Psoas muscle (tissue), 8 donors: ENCODE results near the gene ARHGAP22. TPM values are rescaled to one million over a fixed set of nuclear protein-coding genes. Genes with fewer than 3 reads are reported as not detected.

ENCODE experiments used
- ATAC-seq, 4 donors: fragments of 200-7000 bp; cut with Tn5 transposase; one replicate each; pipeline ENCODE4 v1.9.1; 2020; ENCODE audit warnings: moderate library complexity in 3 of 4, mild to moderate bottlenecking in 2 of 4
- DNase-seq, 2 donors: peaks; one replicate each; pipeline ENCODE4 v3.0.0-alpha.2; 2020
- H3K27ac ChIP-seq: fragments of 200-600 bp; one replicate; pipeline ENCODE4 v1.8.0; 2022
- H3K27me3 ChIP-seq, 3 donors: fragments of 200-600 bp in 1 of 3; one replicate each; pipeline versions ENCODE4 v1.6.1 to v1.8.0; 2013 to 2022; ENCODE audit warnings: low read length in 2 of 3, mild to moderate bottlenecking in 2 of 3, moderate library complexity in 1 of 3; ENCODE audit not compliant: insufficient read depth in 3 of 3
- H3K36me3 ChIP-seq, 2 donors: fragments of 200-600 bp in 1 of 2; one replicate each; pipeline versions ENCODE4 v1.6.1 to v1.8.0; 2013 to 2022; ENCODE audit warnings: low read depth in 1 of 2, mild to moderate bottlenecking in 1 of 2, moderate library complexity in 1 of 2; ENCODE audit not compliant: insufficient read depth in 1 of 2
- H3K4me1 ChIP-seq: fragments of 200-600 bp; one replicate; pipeline ENCODE4 v1.8.0; 2022
- H3K4me3 ChIP-seq: fragments of 200-600 bp; one replicate; pipeline ENCODE4 v1.8.0; 2022; ENCODE audit warnings: mild to moderate bottlenecking
- H3K9me3 ChIP-seq: fragments of 200-600 bp; one replicate; pipeline ENCODE4 v1.8.0; 2022
- WGBS, 3 donors: extraction: QIAGEN DNeasy Blood & Tissue Kit; methylation state at CpG; one replicate each; pipeline versions ENCODE4 v1.1.6 to v1.1.7; 2013; 5-methylcytosine and 5-hydroxymethylcytosine counted together
- intact Hi-C, 2 donors: fragments of 100-400 bp; cut with DNase I; formaldehyde crosslinking; loops; one replicate each; pipeline versions ENCODE4 v1.11.0 to v1.14.2; 2022
- polyA plus RNA-seq, 3 donors: library from polyadenylated mRNA; stranded (reverse); fragments of 200-250 nt; gene quantifications; one replicate each; pipeline ENCODE4 v1.2.3, GENCODE V29; 2013
- total RNA-seq, 4 donors: library from RNA; stranded (reverse); fragmentation: NEBNext Ultra II Directional in 2 of 4; extraction: Animal tissue kit (Norgen Biotek cat#: 25700) in 2 of 4; gene quantifications; one replicate each; pipeline versions ENCODE4 v1.2.1 to v1.2.4, GENCODE V29; 2021 to 2023
- TF ChIP-seq, protein P1 (sequence below): fragments of 200-600 bp; IDR thresholded peaks from one replicate; pipeline ENCODE4 v1.8.0; 2022; ENCODE audit warnings: antibody characterized with exemption
- donor health status: healthy with polysubstance abuse.
- donor health status: DM: no; HTN: no; CAD: no; lungs with moderate emphysema.
- donor health status: Bipolar disorder and iron deficiency.
- donor health status: healthy.
- donor health status: DM: yes; HTN: yes; CAD: no.
- donor health status: DM: no; HTN: no; CAD: no.
- donor health status: DM: no; HTN: no; CAD: no.
- donor health status: DM: yes; HTN: yes; CAD: no.

The ARHGAP22 gene
- total and polyA plus RNA-seq, 7 donors, result 0.46 to 2.9 (median 1.6) TPM

- Histone ChIP-seq H3K36me3 (no peaks in the 10 kb centered on the region), H3K9me3 (no peaks in the 10 kb centered on the region), H3K27me3 (no peaks in the 10 kb centered on the region), H3K27ac (no peak overlapping the region), H3K4me1 (no peaks in the 10 kb centered on the region), H3K4me3 (no peak overlapping the region)
- no peak for ATAC-seq
- no peak for DNase-seq
- TF ChIP-seq, protein P1, sequence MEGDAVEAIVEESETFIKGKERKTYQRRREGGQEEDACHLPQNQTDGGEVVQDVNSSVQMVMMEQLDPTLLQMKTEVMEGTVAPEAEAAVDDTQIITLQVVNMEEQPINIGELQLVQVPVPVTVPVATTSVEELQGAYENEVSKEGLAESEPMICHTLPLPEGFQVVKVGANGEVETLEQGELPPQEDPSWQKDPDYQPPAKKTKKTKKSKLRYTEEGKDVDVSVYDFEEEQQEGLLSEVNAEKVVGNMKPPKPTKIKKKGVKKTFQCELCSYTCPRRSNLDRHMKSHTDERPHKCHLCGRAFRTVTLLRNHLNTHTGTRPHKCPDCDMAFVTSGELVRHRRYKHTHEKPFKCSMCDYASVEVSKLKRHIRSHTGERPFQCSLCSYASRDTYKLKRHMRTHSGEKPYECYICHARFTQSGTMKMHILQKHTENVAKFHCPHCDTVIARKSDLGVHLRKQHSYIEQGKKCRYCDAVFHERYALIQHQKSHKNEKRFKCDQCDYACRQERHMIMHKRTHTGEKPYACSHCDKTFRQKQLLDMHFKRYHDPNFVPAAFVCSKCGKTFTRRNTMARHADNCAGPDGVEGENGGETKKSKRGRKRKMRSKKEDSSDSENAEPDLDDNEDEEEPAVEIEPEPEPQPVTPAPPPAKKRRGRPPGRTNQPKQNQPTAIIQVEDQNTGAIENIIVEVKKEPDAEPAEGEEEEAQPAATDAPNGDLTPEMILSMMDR, result no peak
- 70 to 82% (median 78%) methylated on average over 7 to 8 of the region's 8 CpGs for WGBS, 3 donors
- intact Hi-C loops, result no loop called here
Observed at GRCh38 chr10:48494073-48494472, 110.8 kb downstream of the ARHGAP22 start.

DNA sequence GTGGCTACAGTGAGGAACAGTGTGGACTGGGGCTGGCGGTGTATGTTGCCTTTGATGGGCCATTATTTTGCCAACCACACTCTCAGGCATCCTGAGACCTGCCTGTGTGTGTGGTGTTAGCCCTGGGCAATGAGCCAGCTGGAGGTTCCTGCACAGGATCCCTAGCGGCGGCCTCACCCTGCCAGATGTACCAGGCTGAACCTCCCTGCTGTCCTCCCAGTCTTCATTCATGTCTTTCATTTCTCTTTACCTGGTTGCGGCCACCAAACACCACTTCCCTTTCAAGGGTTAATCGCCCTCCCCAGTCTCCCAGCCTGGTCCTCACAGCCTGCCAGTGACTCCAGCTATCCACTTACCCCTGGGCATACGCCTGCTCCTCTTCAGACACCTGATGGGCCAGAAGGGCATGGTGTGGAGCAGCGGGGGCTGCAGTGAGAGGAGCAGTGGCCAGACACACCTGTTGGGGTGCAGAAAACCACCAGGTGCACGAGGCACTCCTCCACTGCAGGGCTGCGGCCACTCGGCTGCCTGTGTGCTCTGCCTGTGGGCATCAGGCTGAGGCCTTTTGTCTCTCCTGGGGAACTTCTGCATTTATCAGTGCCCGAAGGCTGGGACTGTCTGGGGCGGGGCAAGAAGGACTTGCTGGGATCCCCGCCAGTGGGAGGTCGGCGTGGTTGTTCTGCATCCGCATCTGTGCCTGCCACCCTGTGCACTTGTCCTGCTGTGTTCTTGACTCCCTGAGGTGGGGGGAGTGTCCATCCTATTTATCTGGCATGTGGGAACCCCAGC lies 111.6 kb downstream of the ARHGAP22 start:
- H3K4me3 ChIP-seq, result no peak overlapping the region
- WGBS, 3 donors, result 75 to 92% (median 77%) methylated on average over 12 to 16 of the region's 16 CpGs
- DNase-seq, result peak in 1 of 2 donors; percentile 41
- no peak for ATAC-seq
- no peaks in the 10 kb centered on the region for H3K36me3 ChIP-seq
- H3K4me1 ChIP-seq, result no peaks in the 10 kb centered on the region
- H3K9me3 ChIP-seq, result no peaks in the 10 kb centered on the region
- intact Hi-C loops, result no loop called here
- TF ChIP-seq, protein P1, result no peak
- no peaks in the 10 kb centered on the region for H3K27me3 ChIP-seq
- H3K27ac ChIP-seq, result no peak overlapping the region

GRCh38 chr10:48492201-48492600 lies 112.7 kb downstream of the ARHGAP22 start:
- WGBS, 3 donors, result 46 to 67% (median 51%) methylated on average over 2 of the region's 2 CpGs
- no peaks in the 10 kb centered on the region for H3K9me3 ChIP-seq
- intact Hi-C loops, result no loop called here
- no peak overlapping the region for H3K27ac ChIP-seq
- no peak for ATAC-seq
- TF ChIP-seq, protein P1, result no peak
- no peak for DNase-seq
- H3K36me3 ChIP-seq, result no peaks in the 10 kb centered on the region
- no peaks in the 10 kb centered on the region for H3K4me1 ChIP-seq
- no peak overlapping the region for H3K4me3 ChIP-seq
- no peaks in the 10 kb centered on the region for H3K27me3 ChIP-seq

DNA sequence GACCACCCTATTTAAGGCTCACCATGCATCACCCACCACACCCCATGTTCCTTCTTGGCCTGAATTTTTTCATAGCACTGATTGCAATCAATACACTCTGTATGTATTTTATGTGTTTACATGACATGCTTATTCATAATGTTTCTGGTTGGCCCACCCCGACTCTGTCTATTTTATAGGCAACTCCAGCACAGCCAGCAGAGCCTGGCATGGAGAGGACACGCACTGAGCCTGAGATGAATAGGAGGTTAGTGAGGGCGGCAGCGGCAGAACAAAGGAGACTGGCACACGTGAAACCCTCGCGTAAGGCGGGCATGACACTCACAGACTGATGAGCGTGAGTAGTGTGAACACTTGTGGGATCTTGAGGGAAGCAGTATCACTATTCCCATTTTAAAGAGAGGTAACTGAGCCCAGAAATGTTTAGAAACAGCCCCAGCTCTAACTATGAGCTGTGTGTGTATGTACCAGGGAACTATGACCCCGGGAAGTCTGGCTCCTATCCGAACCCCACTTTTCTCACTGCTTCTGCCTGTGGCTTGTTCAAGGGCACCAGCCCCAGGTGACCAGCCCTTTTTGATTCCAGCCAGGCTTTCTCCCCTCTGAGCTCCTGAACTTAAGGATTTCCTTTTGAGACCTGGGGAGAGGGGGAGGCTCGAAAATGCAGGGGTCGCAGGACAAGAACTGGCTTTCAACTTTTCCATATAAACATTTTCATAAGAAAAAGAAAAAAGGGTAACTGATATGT lies 113.3 kb downstream of the ARHGAP22 start:
- no peaks in the 10 kb centered on the region for H3K36me3 ChIP-seq
- DNase-seq, result no peak
- no peaks in the 10 kb centered on the region for H3K9me3 ChIP-seq
- H3K4me3 ChIP-seq, result no peak overlapping the region
- WGBS, 3 donors, result 85 to 93% (median 89%) methylated on average over 13 of the region's 13 CpGs
- intact Hi-C loops, result no loop called here
- no peak overlapping the region for H3K27ac ChIP-seq
- H3K4me1 ChIP-seq, result no peaks in the 10 kb centered on the region
- no peaks in the 10 kb centered on the region for H3K27me3 ChIP-seq
- TF ChIP-seq, protein P1, result no peak
- ATAC-seq, result no peak
